ENCODE results near the gene SPDL1. TPM values are rescaled to one million over a fixed set of nuclear protein-coding genes. Genes with fewer than 3 reads are reported as not detected.

Gene SPDL1
- total and polyA plus RNA-seq, 2 of the 4 experiments (the other 2 are of a cell fraction), result 18.8 to 29.4 TPM

GRCh38 chr5:169534311-169534880, 49.2 kb upstream of the SPDL1 start:
- WGBS, 2 experiments (ENCODE audit: extremely low coverage in 2 of 2, insufficient read length in 1 of 2), result 60% methylated on average over 1 of the region's 2 CpGs; no CpG with 5 or more reads in 1 of the 2 experiments
- Histone ChIP-seq H3K14ac (replicated peaks; ENCODE audit: low read depth, low read length) (no peak overlapping the region), H3K4me2 (ENCODE audit: low read depth, low read length) (no peak overlapping the region), H3K4ac (ENCODE audit: low read depth, low read length) (no peak overlapping the region), H3K9me3 (ENCODE audit: control insufficient read depth, insufficient read depth, low read length) (no peaks in the 10 kb centered on the region), H3K79me1 (ENCODE audit: low read depth in 1 of 2, low read length in 2 of 2) (no peaks in the 10 kb centered on the region), H3K36me3 (ENCODE audit: control insufficient read depth, insufficient read depth, low read length) (no peaks in the 10 kb centered on the region), H4K8ac (ENCODE audit: low read depth in 2 of 2, low read length in 2 of 2) (no peak overlapping the region), H2BK20ac (ENCODE audit: low read depth, low read length) (no peak overlapping the region), H2BK5ac (ENCODE audit: low read depth, low read length, poor library complexity, severe bottlenecking) (no peak overlapping the region), H3K27me3 (ENCODE audit: control insufficient read depth, insufficient read depth, low read length) (no peaks in the 10 kb centered on the region), H3K9me1 (ENCODE audit: insufficient read depth, low read length) (no peaks in the 10 kb centered on the region), H4K5ac (ENCODE audit: low read depth, low read length) (no peak overlapping the region), H3K4me3 (ENCODE audit: insufficient read depth, low read depth, low read length) (no peak overlapping the region), H3K4me1 (ENCODE audit: control insufficient read depth, insufficient read depth, low read length) (no peaks in the 10 kb centered on the region), H2AK5ac (ENCODE audit: low read depth, low read length) (no peak overlapping the region), H3K9ac (ENCODE audit: low read depth, low read length) (no peak overlapping the region), H2AK9ac (replicated peaks; ENCODE audit: low read depth, low read length, poor library complexity) (no peak overlapping the region), H3K18ac (ENCODE audit: low read depth, low read length) (no peak overlapping the region), H3K23ac (ENCODE audit: low read depth, low read length) (no peak overlapping the region), H4K20me1 (ENCODE audit: insufficient read depth, low read length) (no peaks in the 10 kb centered on the region), H2BK15ac (ENCODE audit: low read depth, low read length) (no peak overlapping the region), H4K91ac (ENCODE audit: insufficient read depth, low read depth, low read length) (no peak overlapping the region), H3K56ac (ENCODE audit: extremely low read depth, insufficient read depth, low read length) (no peak overlapping the region), H2AFZ (replicated peaks; ENCODE audit: low read length, poor library complexity) (no peak overlapping the region), H2BK120ac (ENCODE audit: low read depth, low read length) (no peak overlapping the region), H3K27ac (ENCODE audit: insufficient read depth, low read length) (no peak overlapping the region)
- no peak for TF ChIP-seq SMC3 (IDR thresholded peaks at IDR 0.05; ENCODE audit: low read depth, low read length)
- TF ChIP-seq RFX5 (IDR thresholded peaks at IDR 0.05; ENCODE audit: low read depth, low read length), result no peak
- no peak for TF ChIP-seq FOS (IDR thresholded peaks at IDR 0.05; ENCODE audit: low read depth, low read length)
- no peak for TF ChIP-seq USF2 (IDR thresholded peaks at IDR 0.05; ENCODE audit: low read depth, low read length)
- no peak for TF ChIP-seq MAFK (IDR thresholded peaks at IDR 0.05; ENCODE audit: low read depth, low read length)
- no peak for TF ChIP-seq CEBPB (IDR thresholded peaks at IDR 0.05; ENCODE audit: low read depth, low read length)
- TF ChIP-seq CHD1 (IDR thresholded peaks at IDR 0.05; ENCODE audit: low read depth, low read length), result no peak
- TF ChIP-seq CTCF (conservative IDR thresholded peaks at IDR 0.05; ENCODE audit: low read depth, low read length), result no peak
- dilution Hi-C loops (cut with HindIII; ENCODE audit: low sequenced_read_pairs, unreplicated experiment) (no loop called here), intact Hi-C loops (cut with micrococcal nuclease) (no loop called here), in situ Hi-C loops (cut with MboI; ENCODE audit: low sequenced_read_pairs) (no loop called here)
- DNase-seq (no peak), ATAC-seq (ENCODE audit: low read depth) (no peak)
- ChIA-PET POLR2A (ENCODE audit: unreplicated experiment) (no interaction called here), CTCF (interaction anchor here (0.5 kb wide), 1 partner anchor 11 kb away, joined by 3 read pairs; no protein-coding TSS in a partner anchor)
- BruUV-seq (replicated peaks), result no TSS peak

Measured in IMR-90 (cell line).